SH-SY5Y (cell line): ENCODE results near the gene FAM228A.

ENCODE experiments used
- GATA2 ChIP-seq: IDR thresholded peaks from 2 replicates; pipeline ENCODE4 v1.6.1; 2011; ENCODE audit warnings: mild to moderate bottlenecking, low read depth, low read length
- GATA3 ChIP-seq: IDR thresholded peaks from 2 replicates; pipeline ENCODE4 v1.6.1; 2011; ENCODE audit warnings: low read depth, mild to moderate bottlenecking, low read length, moderate library complexity

DNA sequence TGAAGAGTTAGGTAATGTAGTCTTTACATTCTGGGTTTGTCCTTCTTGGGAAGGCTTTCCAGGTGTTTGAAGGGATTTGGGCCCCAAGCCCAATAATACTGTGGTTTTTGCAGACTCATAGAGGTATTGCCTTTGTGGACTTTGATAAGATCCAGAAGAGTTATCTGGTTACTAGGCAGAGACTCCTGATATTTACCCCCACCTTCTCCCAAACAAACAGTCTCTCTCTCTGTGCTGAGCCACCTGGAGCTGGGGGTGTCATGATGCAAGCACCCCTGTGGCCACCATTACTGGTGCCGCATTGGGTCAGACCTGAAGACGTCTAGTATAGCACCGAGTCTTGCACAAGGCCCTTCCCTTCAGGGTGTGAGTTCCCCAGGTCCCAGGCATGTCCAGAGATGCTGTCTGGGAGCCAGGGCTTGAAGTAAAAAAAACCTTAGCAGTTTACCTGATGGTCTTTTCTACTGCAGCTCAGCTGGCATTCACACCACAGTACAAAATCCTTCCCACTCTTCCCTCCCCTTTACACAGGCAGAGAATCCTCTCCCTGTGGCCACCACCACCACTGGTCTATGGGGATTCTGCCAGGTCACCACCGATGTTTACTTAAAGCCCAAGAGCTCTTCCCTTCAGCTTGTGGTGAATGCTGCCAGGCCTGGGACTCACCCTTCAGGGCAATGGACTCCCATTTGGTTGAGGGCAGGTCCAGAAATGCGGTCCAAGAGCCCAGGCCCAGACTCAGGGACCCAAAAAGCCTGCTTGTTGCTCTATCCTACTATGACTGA lies 22.2 kb upstream of the FAM228A start:
- TF ChIP-seq GATA2 (no peak), GATA3 (no peak)
